HepG2 (cell line): ENCODE measurements around the gene ARHGEF38. TPM values are rescaled to one million over a fixed set of nuclear protein-coding genes. Genes with fewer than 3 reads are reported as not detected.

ENCODE experiments used
- ADNP ChIP-seq: sonication (generic); formaldehyde crosslinking; IDR thresholded peaks from 2 replicates; pipeline ENCODE4 v1.4.0; 2020; ENCODE audit warnings: missing genetic modification reagents
- ATM ChIP-seq: fragments of 450-650 bp; IDR thresholded peaks from 2 replicates; pipeline ENCODE4 v1.7.1; 2017; ENCODE audit warnings: mild to moderate bottlenecking, borderline replicate concordance
- BRD4 ChIP-seq: sonication (generic); formaldehyde crosslinking; IDR thresholded peaks from 2 replicates; pipeline ENCODE4 v1.4.0; 2020; ENCODE audit warnings: missing genetic modification reagents
- ELF4 ChIP-seq: sonication (generic); formaldehyde crosslinking; IDR thresholded peaks from 2 replicates; pipeline ENCODE4 v1.5.0; 2020; ENCODE audit warnings: missing genetic modification reagents, mild to moderate bottlenecking, moderate library complexity, borderline replicate concordance
- GZF1 ChIP-seq: sonication (generic); formaldehyde crosslinking; IDR thresholded peaks from 2 replicates; pipeline ENCODE4 v1.5.1; 2020; ENCODE audit warnings: mild to moderate bottlenecking, missing genetic modification reagents
- HNF4G ChIP-seq, 2 experiments: sonication (generic) in 1 of 2; formaldehyde crosslinking in 1 of 2; IDR thresholded peaks; 2 replicates each; pipeline versions ENCODE4 v1.4.0 to v1.6.1; 2011 to 2020; ENCODE audit warnings: borderline replicate concordance in 2 of 2, low read depth in 2 of 2, mild to moderate bottlenecking in 2 of 2, low read length in 1 of 2, missing genetic modification reagents in 1 of 2, moderate library complexity in 1 of 2
- HOXA5 ChIP-seq: sonication (generic); formaldehyde crosslinking; IDR thresholded peaks from 2 replicates; pipeline ENCODE4 v1.4.0; 2020; ENCODE audit warnings: missing genetic modification reagents
- HOXA7 ChIP-seq: sonication (generic); formaldehyde crosslinking; IDR thresholded peaks from 2 replicates; pipeline ENCODE4 v1.8.1; 2022; ENCODE audit warnings: mild to moderate bottlenecking, missing genetic modification reagents, moderate library complexity
- JUN ChIP-seq: sonication (generic); formaldehyde crosslinking; IDR thresholded peaks from 2 replicates; pipeline ENCODE4 v1.4.0; 2020; ENCODE audit warnings: mild to moderate bottlenecking, missing genetic modification reagents
- MTA3 ChIP-seq: sonication (generic); formaldehyde crosslinking; IDR thresholded peaks from 2 replicates; pipeline ENCODE4 v1.4.0; 2020; ENCODE audit warnings: missing genetic modification reagents
- NFKBIZ ChIP-seq: IDR thresholded peaks from 2 replicates; pipeline ENCODE4 v1.6.1; 2018; ENCODE audit warnings: missing genetic modification reagents, missing compliant biosample characterization
- SP1 ChIP-seq, 2 experiments: fragments of 450-650 bp in 1 of 2; sonication (generic) in 1 of 2; formaldehyde crosslinking in 1 of 2; IDR thresholded peaks; 2 replicates each; pipeline versions ENCODE4 v1.4.0 to v1.6.1; 2016 to 2020; ENCODE audit warnings: missing genetic modification reagents in 1 of 2
- TMF1 ChIP-seq: sonication (generic); formaldehyde crosslinking; IDR thresholded peaks from 2 replicates; pipeline ENCODE4 v1.8.1; 2022; ENCODE audit warnings: low read depth, missing genetic modification reagents
- ZBTB42 ChIP-seq: sonication (generic); formaldehyde crosslinking; IDR thresholded peaks from 2 replicates; pipeline ENCODE4 v1.5.0; 2020; ENCODE audit warnings: mild to moderate bottlenecking, missing genetic modification reagents
- ZFP1 ChIP-seq: IDR thresholded peaks from 2 replicates; pipeline ENCODE4 v1.6.1; 2016
- ZNF224 ChIP-seq: sonication (generic); formaldehyde crosslinking; IDR thresholded peaks from 2 replicates; pipeline ENCODE4 v1.5.0; 2020; ENCODE audit warnings: mild to moderate bottlenecking, missing genetic modification reagents
- ZNF350 ChIP-seq: sonication (generic); formaldehyde crosslinking; IDR thresholded peaks from 2 replicates; pipeline ENCODE4 v1.4.0; 2020; ENCODE audit warnings: mild to moderate bottlenecking, low read depth, missing genetic modification reagents, borderline replicate concordance
- ZNF543 ChIP-seq: sonication (generic); formaldehyde crosslinking; IDR thresholded peaks from 2 replicates; pipeline ENCODE4 v1.4.0; 2020; ENCODE audit warnings: mild to moderate bottlenecking, missing genetic modification reagents
- ZNF644 ChIP-seq: IDR thresholded peaks from 2 replicates; pipeline ENCODE4 v1.6.1; 2016; ENCODE audit warnings: low read depth
- polyA plus RNA-seq, 8 experiments: library from polyadenylated mRNA; depleted of rRNA in 3 of 8; stranded (reverse) in 7 of 8; unstranded in 1 of 8; fragments of >200 nt; fragmentation: Illumina TruSeq in 4 of 8; extraction: Trizol in 4 of 8; gene quantifications; 2 replicates each; pipeline versions ENCODE4 v1.2.1 to v1.2.3, GENCODE V29; 2011 to 2016; ENCODE audit warnings: low read depth in 4 of 8, missing spikeins in 1 of 8, mixed read lengths in 1 of 8; ENCODE audit not compliant: insufficient read depth in 1 of 8
- total RNA-seq, 5 experiments: library from RNA; depleted of rRNA; stranded (reverse); fragments of >200 nt; fragmentation: Illumina TruSeq; extraction: Trizol; gene quantifications; 2 replicates each; pipeline ENCODE4 v1.2.3, GENCODE V29; 2016; ENCODE audit warnings: low read depth in 1 of 5
- TF ChIP-seq, protein P1 (sequence below): sonication (generic); IDR thresholded peaks from 2 replicates; pipeline ENCODE4 v1.6.1; 2016; ENCODE audit warnings: low read depth, borderline replicate concordance
- TF ChIP-seq, protein P2 (sequence below): sonication (generic); formaldehyde crosslinking; conservative IDR thresholded peaks from 2 replicates; pipeline ENCODE4 v1.4.0; 2020; ENCODE audit warnings: missing genetic modification reagents

ARHGEF38 gene
- total and polyA plus RNA-seq, 2 of the 13 experiments (the other 11 are each of a cell fraction or from before 2014, with no cell fraction given), result not detected

DNA sequence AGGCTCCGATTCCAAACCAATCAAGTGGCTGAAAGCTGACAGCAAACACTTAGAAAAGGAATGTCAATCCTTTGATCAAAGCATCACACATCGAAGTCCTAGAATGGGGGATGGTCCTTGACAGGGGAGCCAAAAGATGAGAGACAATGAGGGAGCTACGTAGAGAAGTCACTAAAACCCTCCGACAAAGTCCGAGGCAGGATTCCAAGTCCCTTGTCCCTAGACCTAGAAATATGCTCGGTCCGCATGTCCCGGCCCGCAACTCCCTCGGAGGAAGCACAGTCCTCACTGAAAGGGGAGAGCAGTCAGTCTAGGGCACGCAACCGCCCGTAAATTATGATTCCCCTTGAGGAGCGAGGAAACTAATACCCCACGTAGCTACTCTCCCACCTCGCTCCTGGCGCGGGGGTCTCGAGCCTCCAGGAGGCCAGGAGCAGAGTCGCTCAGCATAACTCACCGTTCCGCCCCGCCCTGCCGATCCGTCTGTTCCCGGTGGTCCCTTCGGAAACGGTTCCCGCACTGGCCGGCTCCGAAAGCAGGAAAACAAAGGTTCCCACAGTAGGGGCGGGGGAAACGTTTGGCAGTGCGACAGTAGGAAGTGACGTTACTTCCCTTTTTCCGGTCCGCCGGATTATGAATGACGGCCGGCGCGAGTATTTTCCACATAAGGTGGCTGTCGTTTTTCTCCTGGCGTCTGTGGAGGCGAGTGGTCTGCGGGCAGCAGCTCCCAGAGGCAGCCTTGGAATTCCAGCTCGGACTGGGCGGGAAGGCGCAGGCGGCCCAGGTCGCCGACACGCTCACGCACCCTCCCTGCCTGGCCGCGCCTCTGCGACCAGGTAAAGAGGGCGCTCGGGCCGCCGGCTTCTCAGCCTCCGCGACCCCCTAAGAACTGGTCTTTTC, 156.0 kb downstream of the ARHGEF38 start, which contains the start of the genes GSTCD and INTS12 (continued):
- TF ChIP-seq, protein P1, sequence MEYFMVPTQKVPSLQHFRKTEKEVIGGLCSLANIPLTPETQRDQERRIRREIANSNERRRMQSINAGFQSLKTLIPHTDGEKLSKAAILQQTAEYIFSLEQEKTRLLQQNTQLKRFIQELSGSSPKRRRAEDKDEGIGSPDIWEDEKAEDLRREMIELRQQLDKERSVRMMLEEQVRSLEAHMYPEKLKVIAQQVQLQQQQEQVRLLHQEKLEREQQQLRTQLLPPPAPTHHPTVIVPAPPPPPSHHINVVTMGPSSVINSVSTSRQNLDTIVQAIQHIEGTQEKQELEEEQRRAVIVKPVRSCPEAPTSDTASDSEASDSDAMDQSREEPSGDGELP, result peak; percentile 74; the same call in 1 of the 2 replicates
- no peak for TF ChIP-seq ATM
- TF ChIP-seq ZFP1 (CRISPR knock-in tag), result peak; percentile 98
- TF ChIP-seq GZF1 (CRISPR knock-in tag), result peak; percentile 84
- peak; percentile 84; the same call in 1 of the 2 replicates for TF ChIP-seq ZNF224
- TF ChIP-seq SP1 (IDR thresholded peaks at IDR 0.05), result no peak
- TF ChIP-seq SP1 (CRISPR knock-in tag; IDR thresholded peaks at IDR 0.05), result peak; percentile 98
- TF ChIP-seq, protein P2, sequence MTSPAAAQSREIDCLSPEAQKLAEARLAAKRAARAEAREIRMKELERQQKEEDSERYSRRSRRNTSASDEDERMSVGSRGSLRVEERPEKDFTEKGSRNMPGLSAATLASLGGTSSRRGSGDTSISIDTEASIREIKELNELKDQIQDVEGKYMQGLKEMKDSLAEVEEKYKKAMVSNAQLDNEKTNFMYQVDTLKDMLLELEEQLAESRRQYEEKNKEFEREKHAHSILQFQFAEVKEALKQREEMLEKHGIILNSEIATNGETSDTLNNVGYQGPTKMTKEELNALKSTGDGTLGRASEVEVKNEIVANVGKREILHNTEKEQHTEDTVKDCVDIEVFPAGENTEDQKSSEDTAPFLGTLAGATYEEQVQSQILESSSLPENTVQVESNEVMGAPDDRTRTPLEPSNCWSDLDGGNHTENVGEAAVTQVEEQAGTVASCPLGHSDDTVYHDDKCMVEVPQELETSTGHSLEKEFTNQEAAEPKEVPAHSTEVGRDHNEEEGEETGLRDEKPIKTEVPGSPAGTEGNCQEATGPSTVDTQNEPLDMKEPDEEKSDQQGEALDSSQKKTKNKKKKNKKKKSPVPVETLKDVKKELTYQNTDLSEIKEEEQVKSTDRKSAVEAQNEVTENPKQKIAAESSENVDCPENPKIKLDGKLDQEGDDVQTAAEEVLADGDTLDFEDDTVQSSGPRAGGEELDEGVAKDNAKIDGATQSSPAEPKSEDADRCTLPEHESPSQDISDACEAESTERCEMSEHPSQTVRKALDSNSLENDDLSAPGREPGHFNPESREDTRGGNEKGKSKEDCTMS (CRISPR knock-in tag), result no peak
- TF ChIP-seq HNF4G (IDR thresholded peaks at IDR 0.05; ENCODE audit: borderline replicate concordance, low read depth, low read length), result no peak; the same call in 1 of the 2 replicates
- TF ChIP-seq HNF4G (CRISPR knock-in tag; IDR thresholded peaks at IDR 0.05; ENCODE audit: borderline replicate concordance, low read depth), result no peak; the same call in 1 of the 2 replicates
- peak; percentile 99 for TF ChIP-seq ZNF350 (CRISPR knock-in tag)
- TF ChIP-seq MTA3 (CRISPR knock-in tag), result no peak
- TF ChIP-seq HOXA5 (CRISPR knock-in tag), result peak; percentile 98
- peak; percentile 89 for TF ChIP-seq TMF1 (CRISPR knock-in tag)
- 0 out of 2 replicates have a peak, but pooled peaks have one; percentile 65 for TF ChIP-seq HOXA7 (CRISPR knock-in tag)
- TF ChIP-seq ELF4, result peak; percentile 79; the same call in 1 of the 2 replicates
- TF ChIP-seq JUN (CRISPR knock-in tag), result peak; percentile 85
- TF ChIP-seq ZBTB42 (CRISPR knock-in tag), result peak; percentile 66; the same call in 1 of the 2 replicates
- peak; percentile 70; the same call in 1 of the 2 replicates for TF ChIP-seq ZNF644 (CRISPR knock-in tag)
- no peak for TF ChIP-seq ADNP
- peak; percentile 94 for TF ChIP-seq NFKBIZ
- peak; percentile 89 for TF ChIP-seq BRD4 (CRISPR knock-in tag)
- peak; percentile 97 for TF ChIP-seq ZNF543 (CRISPR knock-in tag)
